ENCODE measurements around the gene TMEM215. TPM values are rescaled to one million over a fixed set of nuclear protein-coding genes. Genes with fewer than 3 reads are reported as not detected.

TMEM215 gene
- total and polyA plus RNA-seq, 4 donors: not detected

GRCh38 chr9:32820322-32820721 is 37.0 kb downstream of the TMEM215 start:
- no peaks in the 10 kb centered on the region for H3K36me3 ChIP-seq (ENCODE audit: control insufficient read depth in 1 of 2, insufficient read depth in 2 of 2, low read length in 1 of 2)
- H3K4me1 ChIP-seq (ENCODE audit: control insufficient read depth in 1 of 2, insufficient read depth in 2 of 2, low read length in 2 of 2): no peaks in the 10 kb centered on the region
- H3K9me3 ChIP-seq (ENCODE audit: control insufficient read depth, low read length): no peaks in the 10 kb centered on the region
- intact Hi-C loops (cut with DNase I): no loop called here
- H3K4me3 ChIP-seq (ENCODE audit: low read length in 2 of 2): no peak overlapping the region
- WGBS, 2 donors: 69 to 70% methylated on average over 4 of the region's 4 CpGs
- no peaks in the 10 kb centered on the region for H3K27me3 ChIP-seq (ENCODE audit: control insufficient read depth in 1 of 2, insufficient read depth in 2 of 2, low read length in 1 of 2)
- DNase-seq (no peak), ATAC-seq (ENCODE audit: low FRiP score) (no peak)
- H3K27ac ChIP-seq (ENCODE audit: low read depth in 1 of 2, low read length in 2 of 2): no peak overlapping the region

- no peak overlapping the region for H3K4me3 ChIP-seq (ENCODE audit: low read length in 2 of 2)
- 79 to 83% methylated on average over 3 of the region's 3 CpGs for WGBS, 2 donors
- H3K27ac ChIP-seq (ENCODE audit: low read depth in 1 of 2, low read length in 2 of 2): no peak overlapping the region
- ATAC-seq (ENCODE audit: low FRiP score) (no peak), DNase-seq (no peak)
- intact Hi-C loops (cut with DNase I): no loop called here
- no peaks in the 10 kb centered on the region for H3K27me3 ChIP-seq (ENCODE audit: control insufficient read depth in 1 of 2, insufficient read depth in 2 of 2, low read length in 1 of 2)
- H3K4me1 ChIP-seq (ENCODE audit: control insufficient read depth in 1 of 2, insufficient read depth in 2 of 2, low read length in 2 of 2): no peaks in the 10 kb centered on the region
- H3K9me3 ChIP-seq (ENCODE audit: control insufficient read depth, low read length): no peaks in the 10 kb centered on the region
- H3K36me3 ChIP-seq (ENCODE audit: control insufficient read depth in 1 of 2, insufficient read depth in 2 of 2, low read length in 1 of 2): no peaks in the 10 kb centered on the region
These were observed 39.8 kb downstream of the TMEM215 start for GRCh38 chr9:32823101-32823500.

GRCh38 chr9:32823551-32823950 is 40.2 kb downstream of the TMEM215 start:
- Histone ChIP-seq H3K36me3 (ENCODE audit: control insufficient read depth in 1 of 2, insufficient read depth in 2 of 2, low read length in 1 of 2) (no peaks in the 10 kb centered on the region), H3K27me3 (ENCODE audit: control insufficient read depth in 1 of 2, insufficient read depth in 2 of 2, low read length in 1 of 2) (no peaks in the 10 kb centered on the region), H3K4me1 (ENCODE audit: control insufficient read depth in 1 of 2, insufficient read depth in 2 of 2, low read length in 2 of 2) (no peaks in the 10 kb centered on the region), H3K4me3 (ENCODE audit: low read length in 2 of 2) (no peak overlapping the region), H3K27ac (ENCODE audit: low read depth in 1 of 2, low read length in 2 of 2) (no peak overlapping the region), H3K9me3 (ENCODE audit: control insufficient read depth, low read length) (no peaks in the 10 kb centered on the region)
- DNase-seq (no peak), ATAC-seq (ENCODE audit: low FRiP score) (no peak)
- intact Hi-C loops (cut with DNase I): no loop called here

GRCh38 chr9:32825203-32825602 is 41.9 kb downstream of the TMEM215 start:
- DNase-seq (no peak), ATAC-seq (ENCODE audit: low FRiP score) (no peak)
- 55 to 57% methylated on average over 2 of the region's 2 CpGs for WGBS, 2 donors
- no peak overlapping the region for H3K27ac ChIP-seq (ENCODE audit: low read depth in 1 of 2, low read length in 2 of 2)
- no peaks in the 10 kb centered on the region for H3K27me3 ChIP-seq (ENCODE audit: control insufficient read depth in 1 of 2, insufficient read depth in 2 of 2, low read length in 1 of 2)
- no peaks in the 10 kb centered on the region for H3K36me3 ChIP-seq (ENCODE audit: control insufficient read depth in 1 of 2, insufficient read depth in 2 of 2, low read length in 1 of 2)
- H3K4me1 ChIP-seq (ENCODE audit: control insufficient read depth in 1 of 2, insufficient read depth in 2 of 2, low read length in 2 of 2): no peaks in the 10 kb centered on the region
- intact Hi-C loops (cut with DNase I): loop anchor here in 1 of 2 donors (2.0 kb wide), 1 partner anchor 14 kb away; no protein-coding TSS in a partner anchor
- no peaks in the 10 kb centered on the region for H3K9me3 ChIP-seq (ENCODE audit: control insufficient read depth, low read length)
- H3K4me3 ChIP-seq (ENCODE audit: low read length in 2 of 2): no peak overlapping the region

GRCh38 chr9:32828861-32829260 is 45.5 kb downstream of the TMEM215 start:
- Histone ChIP-seq H3K9me3 (ENCODE audit: control insufficient read depth, low read length) (no peaks in the 10 kb centered on the region), H3K36me3 (ENCODE audit: control insufficient read depth in 1 of 2, insufficient read depth in 2 of 2, low read length in 1 of 2) (no peaks in the 10 kb centered on the region), H3K4me3 (ENCODE audit: low read length in 2 of 2) (no peak overlapping the region), H3K27ac (ENCODE audit: low read depth in 1 of 2, low read length in 2 of 2) (no peak overlapping the region), H3K27me3 (ENCODE audit: control insufficient read depth in 1 of 2, insufficient read depth in 2 of 2, low read length in 1 of 2) (no peaks in the 10 kb centered on the region), H3K4me1 (ENCODE audit: control insufficient read depth in 1 of 2, insufficient read depth in 2 of 2, low read length in 2 of 2) (no peaks in the 10 kb centered on the region)
- WGBS, 2 donors: 67 to 75% methylated on average over 5 of the region's 5 CpGs
- ATAC-seq (ENCODE audit: low FRiP score) (no peak), DNase-seq (no peak)
- intact Hi-C loops (cut with DNase I): no loop called here

GRCh38 chr9:32832346-32832745 is 49.0 kb downstream of the TMEM215 start:
- ATAC-seq (ENCODE audit: low FRiP score): no peak
- Histone ChIP-seq H3K4me1 (ENCODE audit: control insufficient read depth in 1 of 2, insufficient read depth in 2 of 2, low read length in 2 of 2) (no peaks in the 10 kb centered on the region), H3K27ac (ENCODE audit: low read depth in 1 of 2, low read length in 2 of 2) (no peak overlapping the region), H3K9me3 (ENCODE audit: control insufficient read depth, low read length) (no peaks in the 10 kb centered on the region), H3K36me3 (ENCODE audit: control insufficient read depth in 1 of 2, insufficient read depth in 2 of 2, low read length in 1 of 2) (no peaks in the 10 kb centered on the region), H3K4me3 (ENCODE audit: low read length in 2 of 2) (no peak overlapping the region), H3K27me3 (ENCODE audit: control insufficient read depth in 1 of 2, insufficient read depth in 2 of 2, low read length in 1 of 2) (no peaks in the 10 kb centered on the region)
- intact Hi-C loops (cut with DNase I): no loop called here
- DNase-seq: no peak
- 55 to 61% methylated on average over 2 of the region's 2 CpGs for WGBS, 2 donors

Other genes with a start within 250 kb of the TMEM215 start
- gene SMIM27, start 231.2 kb upstream of the TMEM215 start, total RNA-seq: 1 to 10 TPM; 6.5 to 6.7 TPM
- 10 to 100 TPM; 12.7 to 48.8 TPM for gene SMIM27, start 231.2 kb upstream of the TMEM215 start, polyA plus RNA-seq
- gene TOPORS, start 231.0 kb upstream of the TMEM215 start, total RNA-seq: 10 to 100 TPM; 16.9 to 17.0 TPM
- gene TOPORS, start 231.0 kb upstream of the TMEM215 start, polyA plus RNA-seq: 1 to 10 TPM; 7.8 to 8.6 TPM
- gene NDUFB6, start 210.4 kb upstream of the TMEM215 start, total RNA-seq: 10 to 100 TPM; 29.5 to 44.6 TPM
- 10 to 100 TPM; 41.6 to 55.2 TPM for gene NDUFB6, start 210.4 kb upstream of the TMEM215 start, polyA plus RNA-seq
- gene TAF1L, start 147.9 kb upstream of the TMEM215 start, total RNA-seq: under 1 TPM in 1 of 2 donors, not detected in 1; 0.06 TPM
- gene TAF1L, start 147.9 kb upstream of the TMEM215 start, polyA plus RNA-seq: under 1 TPM in 1 of 2 donors, not detected in 1; 0.13 TPM
- gene APTX, start 218.1 kb downstream of the TMEM215 start, total RNA-seq: 10 to 100 TPM; 20.8 to 24.1 TPM
- 10 to 100 TPM; 32.0 to 34.9 TPM for gene APTX, start 218.1 kb downstream of the TMEM215 start, polyA plus RNA-seq
- gene DNAJA1, start 241.7 kb downstream of the TMEM215 start, total RNA-seq: 100 to 1,000 TPM in 1 of 2 donors, 10 to 100 TPM in 1; 89.8 to 101 TPM
- 10 to 100 TPM; 39.5 to 78.1 TPM for gene DNAJA1, start 241.7 kb downstream of the TMEM215 start, polyA plus RNA-seq